Glomerular endothelial cell (primary cell): ENCODE results near the gene ANKRD40CL. TPM values are rescaled to one million over a fixed set of nuclear protein-coding genes. Genes with fewer than 3 reads are reported as not detected.

Source experiments
- DNase-seq: peaks from one replicate; pipeline ENCODE4 v3.0.0-alpha.2; 2011; ENCODE audit warnings: low read depth, low spot score; ENCODE audit errors: extremely low read depth
- total RNA-seq: library from RNA; depleted of rRNA; stranded (reverse); fragments of >200 nt; gene quantifications from 2 replicates; pipeline ENCODE4 v1.2.3, GENCODE V29; 2015

ANKRD40CL gene
- total RNA-seq, 1 donor from 2014 or later, result not detected

- no peak for DNase-seq
Observed at GRCh38 chr17:50790618-50791017, 23.3 kb upstream of the ANKRD40CL start.

- no peak for DNase-seq
Observed at GRCh38 chr17:50787106-50787505, 19.8 kb upstream of the ANKRD40CL start.

GRCh38 chr17:50785946-50786570, 18.7 kb upstream of the ANKRD40CL start:
- no peak for DNase-seq

GRCh38 chr17:50785126-50785525, 17.8 kb upstream of the ANKRD40CL start:
- DNase-seq, result no peak

GRCh38 chr17:50783905-50784304, 16.6 kb upstream of the ANKRD40CL start:
- DNase-seq, result no peak

- peak; percentile 41 for DNase-seq
Observed at GRCh38 chr17:50783193-50783660, 15.9 kb upstream of the ANKRD40CL start.

GRCh38 chr17:50781167-50781566, 13.8 kb upstream of the ANKRD40CL start:
- DNase-seq, result no peak

- DNase-seq, result no peak
Observed at GRCh38 chr17:50779747-50780353, 12.5 kb upstream of the ANKRD40CL start.

GRCh38 chr17:50778988-50779387, 11.7 kb upstream of the ANKRD40CL start:
- no peak for DNase-seq

GRCh38 chr17:50778471-50778870, 11.2 kb upstream of the ANKRD40CL start:
- DNase-seq, result no peak

GRCh38 chr17:50775926-50776325, 8.6 kb upstream of the ANKRD40CL start:
- no peak for DNase-seq

- DNase-seq, result no peak
Observed at GRCh38 chr17:50774225-50774803, 7.0 kb upstream of the ANKRD40CL start.

GRCh38 chr17:50771991-50772785, 4.9 kb upstream of the ANKRD40CL start:
- DNase-seq, result no peak

- no peak for DNase-seq
Observed at GRCh38 chr17:50770346-50770745, 3.0 kb upstream of the ANKRD40CL start.

GRCh38 chr17:50769884-50770283, 2.6 kb upstream of the ANKRD40CL start:
- no peak for DNase-seq

- DNase-seq, result no peak
Observed at GRCh38 chr17:50768346-50768761, 1.0 kb upstream of the ANKRD40CL start.

GRCh38 chr17:50767030-50767429, 288 bp downstream of the ANKRD40CL start:
- no peak for DNase-seq

GRCh38 chr17:50766222-50767023, 895 bp downstream of the ANKRD40CL start:
- DNase-seq, result no peak

GRCh38 chr17:50765454-50766221, 1.7 kb downstream of the ANKRD40CL start:
- no peak for DNase-seq

- no peak for DNase-seq
Observed at GRCh38 chr17:50764734-50765149, 2.6 kb downstream of the ANKRD40CL start.
